ENCODE data around the gene APOA4. TPM values are rescaled to one million over a fixed set of nuclear protein-coding genes. Genes with fewer than 3 reads are reported as not detected.
"Not testable (repeated sequence)": the region's sequence is repeated elsewhere in the genome, so short reads cannot be mapped to it uniquely, and the experiment has no call there.

APOA4 gene
- total RNA-seq, 1 experiment from 2014 or later: not detected

DNA sequence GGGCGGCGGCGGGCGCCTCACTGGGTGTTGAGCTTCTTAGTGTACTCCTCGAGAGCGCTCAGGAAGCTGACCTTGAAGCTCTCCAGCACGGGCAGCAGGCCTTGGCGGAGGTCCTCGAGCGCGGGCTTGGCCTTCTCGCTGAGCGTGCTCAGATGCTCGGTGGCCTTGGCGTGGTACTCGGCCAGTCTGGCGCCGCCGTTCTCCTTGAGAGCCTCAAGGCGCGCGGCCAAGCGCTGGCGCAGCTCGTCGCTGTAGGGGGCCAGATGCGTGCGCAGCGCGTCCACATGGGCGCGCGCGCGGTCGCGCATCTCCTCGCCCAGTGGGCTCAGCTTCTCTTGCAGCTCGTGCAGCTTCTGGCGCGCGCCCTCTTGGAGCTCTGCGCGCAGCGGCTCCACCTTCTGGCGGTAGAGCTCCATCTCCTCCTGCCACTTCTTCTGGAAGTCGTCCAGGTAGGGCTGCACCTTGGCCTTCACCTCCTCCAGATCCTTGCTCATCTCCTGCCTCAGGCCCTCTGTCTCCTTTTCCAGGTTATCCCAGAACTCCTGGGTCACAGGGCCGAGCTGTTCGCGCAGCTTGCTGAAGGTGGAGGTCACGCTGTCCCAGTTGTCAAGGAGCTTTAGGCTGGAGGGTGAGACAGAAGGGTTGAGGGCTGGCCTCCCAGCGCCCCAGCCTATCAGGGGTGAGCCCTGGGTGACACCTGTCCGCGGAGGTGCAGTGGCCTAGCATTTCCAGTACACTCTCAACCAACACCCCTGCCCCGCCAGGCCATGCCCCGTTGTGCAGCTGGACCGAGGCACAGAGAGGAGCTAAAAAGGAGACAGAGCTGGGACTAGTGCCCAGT lies 12.9 kb upstream of the APOA4 start:
- no peaks in the 10 kb centered on the region for H3K36me3 ChIP-seq (ENCODE audit: insufficient read depth, low read length)
- no peaks in the 10 kb centered on the region for H3K9me3 ChIP-seq (ENCODE audit: low read length)
- no peak overlapping the region for H3K27ac ChIP-seq (ENCODE audit: low read length)
- peak overlapping the region; percentile 57; the same call in 1 of the 2 replicates for H3K4me3 ChIP-seq (ENCODE audit: low read length)
- peak; percentile 90 for DNase-seq
- peak overlapping the region; percentile 91 for H2AFZ ChIP-seq (ENCODE audit: low read length)
- peak overlapping the region; percentile 72 for H3K4me2 ChIP-seq (ENCODE audit: low read depth, low read length, poor library complexity, severe bottlenecking)
- H3K9ac ChIP-seq (ENCODE audit: low read length): peak overlapping the region; percentile 66
- no peaks in the 10 kb centered on the region for H4K20me1 ChIP-seq (ENCODE audit: insufficient read depth, low read depth, low read length)
- H3K9me2 ChIP-seq (replicated peaks; ENCODE audit: insufficient read depth, low read length): no peaks in the 10 kb centered on the region
- peaks cover 7% of the 10 kb centered on the region for H3K4me1 ChIP-seq (ENCODE audit: low read length)
- H3K27me3 ChIP-seq (ENCODE audit: low read length): no peaks in the 10 kb centered on the region
- no peaks in the 10 kb centered on the region for H3K79me2 ChIP-seq (ENCODE audit: low read length)

DNA sequence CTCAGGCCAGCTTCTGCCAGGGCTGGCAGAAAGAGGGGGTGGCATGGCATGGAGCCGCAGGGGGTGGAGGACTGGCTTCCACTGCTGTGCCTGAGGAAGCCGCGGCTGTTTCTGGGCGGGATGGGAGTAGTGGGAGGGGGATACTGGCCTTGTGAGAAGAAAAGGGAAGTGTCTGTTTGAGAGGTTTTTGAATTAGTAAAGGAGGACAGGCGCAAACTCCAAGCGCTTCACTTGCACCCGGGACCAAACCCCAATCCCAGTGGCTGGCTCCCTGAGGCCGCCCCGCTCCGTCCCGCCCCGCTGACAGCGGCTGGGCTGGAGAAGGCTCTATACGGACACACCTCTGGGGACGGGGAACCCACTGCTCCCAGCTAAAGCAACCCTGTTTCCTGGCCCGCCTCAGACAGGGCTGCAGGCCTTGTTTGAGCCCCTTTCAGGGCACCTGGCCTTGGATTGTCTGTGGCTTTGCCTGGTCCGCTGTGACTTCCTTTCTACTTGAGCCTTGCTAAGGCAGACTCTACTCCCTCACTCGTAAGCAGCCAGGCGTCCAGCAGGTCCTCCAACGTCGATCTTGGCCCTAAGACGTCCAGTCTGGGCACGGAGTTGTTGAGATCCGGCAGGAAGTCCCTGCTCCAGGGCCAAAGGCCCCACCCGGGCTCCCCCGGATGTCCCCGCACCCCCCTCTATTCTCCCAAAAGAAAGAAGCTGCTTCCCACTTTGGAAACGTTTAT lies 12.1 kb upstream of the APOA4 start:
- H3K9me3 ChIP-seq (ENCODE audit: low read length): no peaks in the 10 kb centered on the region
- no peaks in the 10 kb centered on the region for H3K79me2 ChIP-seq (ENCODE audit: low read length)
- H3K27me3 ChIP-seq (ENCODE audit: low read length): no peaks in the 10 kb centered on the region
- peak overlapping the region; percentile 66 for H3K9ac ChIP-seq (ENCODE audit: low read length)
- peak overlapping the region; percentile 91 for H2AFZ ChIP-seq (ENCODE audit: low read length)
- H3K36me3 ChIP-seq (ENCODE audit: insufficient read depth, low read length): no peaks in the 10 kb centered on the region
- no peak overlapping the region for H3K27ac ChIP-seq (ENCODE audit: low read length)
- H3K4me2 ChIP-seq (ENCODE audit: low read depth, low read length, poor library complexity, severe bottlenecking): peak overlapping the region; percentile 72
- H3K4me1 ChIP-seq (ENCODE audit: low read length): peaks cover 7% of the 10 kb centered on the region
- H3K9me2 ChIP-seq (replicated peaks; ENCODE audit: insufficient read depth, low read length): no peaks in the 10 kb centered on the region
- H3K4me3 ChIP-seq (ENCODE audit: low read length): peak overlapping the region; percentile 57; the same call in 1 of the 2 replicates
- DNase-seq: no peak
- H4K20me1 ChIP-seq (ENCODE audit: insufficient read depth, low read depth, low read length): no peaks in the 10 kb centered on the region

DNA sequence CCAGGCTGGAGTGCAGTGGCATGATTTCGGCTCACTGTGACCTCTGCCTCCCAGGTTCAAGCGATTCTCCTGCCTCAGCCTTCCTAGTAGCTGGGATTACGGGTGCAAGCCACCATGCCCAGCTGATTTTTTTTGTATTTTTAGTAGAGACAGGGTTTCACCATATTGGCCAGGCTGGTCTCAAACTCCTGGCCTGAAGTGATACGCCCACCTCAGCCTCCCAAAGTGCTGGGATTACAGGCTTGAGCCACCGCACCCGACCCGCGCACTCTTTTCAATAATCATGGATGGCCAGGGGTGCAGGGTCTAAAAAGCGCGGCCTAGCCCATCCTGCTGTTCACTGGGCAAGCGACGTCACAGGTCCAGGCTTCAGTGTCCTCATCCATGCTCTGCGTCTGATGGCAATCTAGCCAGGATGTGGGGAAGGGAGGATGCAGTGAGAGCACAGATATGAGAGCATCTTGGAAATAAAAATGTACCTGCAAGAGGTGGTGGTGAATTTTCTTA lies 11.5 kb upstream of the APOA4 start:
- H3K27me3 ChIP-seq (ENCODE audit: low read length); H3K36me3 ChIP-seq (ENCODE audit: insufficient read depth, low read length); H3K79me2 ChIP-seq (ENCODE audit: low read length); H3K9me3 ChIP-seq (ENCODE audit: low read length); H3K27ac ChIP-seq (ENCODE audit: low read length); DNase-seq; H3K9me2 ChIP-seq (replicated peaks; ENCODE audit: insufficient read depth, low read length); H3K4me1 ChIP-seq (ENCODE audit: low read length); H3K9ac ChIP-seq (ENCODE audit: low read length); H3K4me3 ChIP-seq (ENCODE audit: low read length); H3K4me2 ChIP-seq (ENCODE audit: low read depth, low read length, poor library complexity, severe bottlenecking); H2AFZ ChIP-seq (ENCODE audit: low read length); H4K20me1 ChIP-seq (ENCODE audit: insufficient read depth, low read depth, low read length): not testable (repeated sequence)

DNA sequence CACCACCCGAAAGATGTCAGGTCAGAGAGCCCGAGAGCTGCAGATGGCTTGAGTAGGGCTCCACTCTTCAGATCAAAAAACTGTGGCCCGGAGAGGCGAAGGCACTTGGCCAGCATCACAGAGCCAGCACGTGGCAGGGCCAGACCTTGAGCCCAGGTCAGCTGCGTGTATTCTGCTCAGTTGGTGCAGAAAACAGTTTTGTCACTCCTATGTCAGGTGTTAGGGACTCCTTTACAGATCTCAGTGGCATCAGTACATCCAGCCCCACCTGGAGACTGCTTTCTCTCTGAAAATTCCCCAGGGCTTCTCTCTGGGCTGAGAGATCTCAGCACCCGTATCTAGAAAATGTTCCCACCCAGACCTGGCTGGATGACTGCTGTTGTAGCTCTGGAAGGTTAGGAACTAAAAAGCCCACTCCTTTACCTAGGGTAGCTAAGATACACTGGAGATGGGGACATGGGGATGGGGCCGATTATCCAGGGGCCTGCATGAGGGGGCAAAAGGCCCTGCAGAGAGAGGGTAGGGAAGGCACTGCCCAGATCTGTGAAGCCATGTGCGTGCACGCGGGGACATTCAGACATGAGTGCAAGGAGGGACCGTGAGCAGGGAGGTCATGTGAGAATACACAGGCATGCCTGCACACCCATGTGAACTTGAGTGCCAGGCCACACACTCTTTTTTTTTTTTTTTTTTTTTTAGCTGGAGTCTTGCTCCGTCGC lies 10.9 kb upstream of the APOA4 start:
- no peaks in the 10 kb centered on the region for H3K9me3 ChIP-seq (ENCODE audit: low read length)
- DNase-seq: no peak
- no peaks in the 10 kb centered on the region for H3K36me3 ChIP-seq (ENCODE audit: insufficient read depth, low read length)
- H3K9ac ChIP-seq (ENCODE audit: low read length): no peak overlapping the region
- no peaks in the 10 kb centered on the region for H3K27me3 ChIP-seq (ENCODE audit: low read length)
- H3K4me2 ChIP-seq (ENCODE audit: low read depth, low read length, poor library complexity, severe bottlenecking): no peak overlapping the region
- peaks cover 7% of the 10 kb centered on the region for H3K4me1 ChIP-seq (ENCODE audit: low read length)
- H4K20me1 ChIP-seq (ENCODE audit: insufficient read depth, low read depth, low read length): no peaks in the 10 kb centered on the region
- no peak overlapping the region for H2AFZ ChIP-seq (ENCODE audit: low read length)
- no peak overlapping the region for H3K27ac ChIP-seq (ENCODE audit: low read length)
- no peaks in the 10 kb centered on the region for H3K9me2 ChIP-seq (replicated peaks; ENCODE audit: insufficient read depth, low read length)
- no peaks in the 10 kb centered on the region for H3K79me2 ChIP-seq (ENCODE audit: low read length)
- H3K4me3 ChIP-seq (ENCODE audit: low read length): no peak overlapping the region

- Histone ChIP-seq H4K20me1 (ENCODE audit: insufficient read depth, low read depth, low read length) (no peaks in the 10 kb centered on the region), H3K9me2 (replicated peaks; ENCODE audit: insufficient read depth, low read length) (no peaks in the 10 kb centered on the region), H3K79me2 (ENCODE audit: low read length) (no peaks in the 10 kb centered on the region), H3K4me2 (ENCODE audit: low read depth, low read length, poor library complexity, severe bottlenecking) (no peak overlapping the region), H3K36me3 (ENCODE audit: insufficient read depth, low read length) (no peaks in the 10 kb centered on the region), H3K9ac (ENCODE audit: low read length) (no peak overlapping the region), H3K27me3 (ENCODE audit: low read length) (no peaks in the 10 kb centered on the region), H3K9me3 (ENCODE audit: low read length) (no peaks in the 10 kb centered on the region), H2AFZ (ENCODE audit: low read length) (no peak overlapping the region), H3K4me3 (ENCODE audit: low read length) (no peak overlapping the region), H3K4me1 (ENCODE audit: low read length) (peaks cover 7% of the 10 kb centered on the region), H3K27ac (ENCODE audit: low read length) (no peak overlapping the region)
- DNase-seq: no peak
These were observed 10.3 kb upstream of the APOA4 start for GRCh38 chr11:116833491-116833815.

GRCh38 chr11:116832350-116833290 lies 9.5 kb upstream of the APOA4 start:
- DNase-seq: no peak
- no peaks in the 10 kb centered on the region for H3K9me3 ChIP-seq (ENCODE audit: low read length)

GRCh38 chr11:116831790-116832349 lies 8.8 kb upstream of the APOA4 start:
- no peaks in the 10 kb centered on the region for H3K9me3 ChIP-seq (ENCODE audit: low read length)
- no peaks in the 10 kb centered on the region for H4K20me1 ChIP-seq (ENCODE audit: insufficient read depth, low read depth, low read length)
- H3K79me2 ChIP-seq (ENCODE audit: low read length): no peaks in the 10 kb centered on the region
- H3K27me3 ChIP-seq (ENCODE audit: low read length): no peaks in the 10 kb centered on the region
- H3K9ac ChIP-seq (ENCODE audit: low read length): no peak overlapping the region
- H3K4me2 ChIP-seq (ENCODE audit: low read depth, low read length, poor library complexity, severe bottlenecking): no peak overlapping the region
- no peaks in the 10 kb centered on the region for H3K36me3 ChIP-seq (ENCODE audit: insufficient read depth, low read length)
- H3K27ac ChIP-seq (ENCODE audit: low read length): no peak overlapping the region
- no peak for DNase-seq
- no peak overlapping the region for H3K4me3 ChIP-seq (ENCODE audit: low read length)
- peaks cover 7% of the 10 kb centered on the region for H3K4me1 ChIP-seq (ENCODE audit: low read length)
- no peak overlapping the region for H2AFZ ChIP-seq (ENCODE audit: low read length)
- no peaks in the 10 kb centered on the region for H3K9me2 ChIP-seq (replicated peaks; ENCODE audit: insufficient read depth, low read length)

More at GRCh38 chr11:116832350-116833290, 9.5 kb upstream of the APOA4 start:
- Histone ChIP-seq H3K36me3 (ENCODE audit: insufficient read depth, low read length) (no peaks in the 10 kb centered on the region), H3K27ac (ENCODE audit: low read length) (no peak overlapping the region), H3K4me3 (ENCODE audit: low read length) (no peak overlapping the region), H2AFZ (ENCODE audit: low read length) (no peak overlapping the region), H3K4me2 (ENCODE audit: low read depth, low read length, poor library complexity, severe bottlenecking) (no peak overlapping the region), H3K9me2 (replicated peaks; ENCODE audit: insufficient read depth, low read length) (no peaks in the 10 kb centered on the region), H4K20me1 (ENCODE audit: insufficient read depth, low read depth, low read length) (no peaks in the 10 kb centered on the region), H3K4me1 (ENCODE audit: low read length) (peaks cover 7% of the 10 kb centered on the region), H3K79me2 (ENCODE audit: low read length) (no peaks in the 10 kb centered on the region), H3K9ac (ENCODE audit: low read length) (no peak overlapping the region), H3K27me3 (ENCODE audit: low read length) (no peaks in the 10 kb centered on the region)

All from Karpas-422 (cell line).